HL-60 (cell line): ENCODE measurements around the gene ZNF277.

Source experiments
- DNase-seq, 2 experiments: peaks; one replicate each; pipeline ENCODE4 v3.0.0-alpha.2; 2010 to 2020; ENCODE audit warnings: low read depth in 1 of 2, low spot score in 1 of 2
- H3K27ac ChIP-seq: fragments of 250-450 bp; sonication (Bioruptor Pico); replicated peaks from 2 replicates; pipeline ENCODE4 v1.5.1; 2020; ENCODE audit warnings: mild to moderate bottlenecking, moderate library complexity
- H3K27me3 ChIP-seq: fragments of 250-450 bp; sonication (Bioruptor Pico); 2 replicates; pipeline ENCODE4 v1.5.1; 2021; ENCODE audit warnings: mild to moderate bottlenecking, moderate library complexity; ENCODE audit not compliant: insufficient read depth, poor library complexity, severe bottlenecking
- H3K4me3 ChIP-seq: replicated peaks from 2 replicates; pipeline ENCODE4 v1.5.1; 2011; ENCODE audit warnings: mild to moderate bottlenecking, control low read depth, low read length; ENCODE audit not compliant: insufficient read depth
- GABPA ChIP-seq: IDR thresholded peaks from 2 replicates; pipeline ENCODE4 v1.6.1; 2012; ENCODE audit warnings: low read depth
- POLR2AphosphoS5 ChIP-seq: IDR thresholded peaks from 2 replicates; pipeline ENCODE4 v1.6.1; 2012; ENCODE audit warnings: low read depth
- REST ChIP-seq: IDR thresholded peaks from 2 replicates; pipeline ENCODE4 v1.6.1; 2012; ENCODE audit warnings: low read depth; ENCODE audit not compliant: insufficient replicate concordance
- SPI1 ChIP-seq: IDR thresholded peaks from 2 replicates; pipeline ENCODE4 v1.6.1; 2012; ENCODE audit warnings: low read depth, mild to moderate bottlenecking, borderline replicate concordance
- TF ChIP-seq, protein P1 (sequence below): IDR thresholded peaks from one replicate; pipeline ENCODE4 v1.5.1; 2011; ENCODE audit warnings: low read length, control low read depth, inconsistent platforms; ENCODE audit not compliant: insufficient read depth

ZNF277 gene

DNA sequence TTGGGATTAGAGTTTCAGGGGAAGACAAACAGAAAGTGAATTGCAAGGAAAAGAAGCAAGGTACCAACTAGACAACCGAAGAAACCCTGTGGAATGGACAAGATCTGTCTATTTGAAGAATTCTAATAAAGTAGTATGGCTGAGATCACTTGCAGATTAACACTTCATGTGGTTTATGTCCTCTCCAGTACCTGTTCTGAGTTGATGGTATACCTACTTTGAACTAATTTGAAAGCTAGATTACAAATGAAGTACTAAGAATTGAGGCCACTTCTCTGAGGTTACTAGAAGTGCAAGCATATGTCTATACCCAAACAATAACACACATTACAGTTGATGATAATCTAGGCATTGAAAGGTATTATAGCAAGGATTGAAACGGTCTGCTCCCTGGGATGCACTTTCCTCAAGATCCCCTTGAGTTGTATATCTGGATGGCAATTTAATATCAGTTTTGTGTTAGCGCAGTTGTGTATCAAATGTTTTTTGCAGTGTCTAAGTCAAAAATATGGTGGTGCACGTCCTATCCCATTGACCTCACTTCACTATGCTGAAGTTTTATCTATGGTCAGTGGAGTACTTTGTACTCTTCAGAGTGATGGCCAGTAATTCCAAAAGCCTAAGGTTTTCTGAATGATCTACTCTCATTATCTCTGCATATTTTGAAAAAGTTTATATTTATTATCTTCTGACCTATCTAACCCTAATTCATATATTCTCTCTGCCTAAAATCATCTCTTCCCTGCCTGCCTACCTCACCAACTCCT lies 25.9 kb downstream of the ZNF277 start:
- H3K27me3 ChIP-seq, result no peaks in the 10 kb centered on the region
- no peak overlapping the region for H3K4me3 ChIP-seq
- H3K27ac ChIP-seq, result no peak overlapping the region
- TF ChIP-seq SPI1, result no peak
- TF ChIP-seq REST, result no peak
- TF ChIP-seq POLR2AphosphoS5, result no peak
- no peak for TF ChIP-seq GABPA
- TF ChIP-seq, protein P1, sequence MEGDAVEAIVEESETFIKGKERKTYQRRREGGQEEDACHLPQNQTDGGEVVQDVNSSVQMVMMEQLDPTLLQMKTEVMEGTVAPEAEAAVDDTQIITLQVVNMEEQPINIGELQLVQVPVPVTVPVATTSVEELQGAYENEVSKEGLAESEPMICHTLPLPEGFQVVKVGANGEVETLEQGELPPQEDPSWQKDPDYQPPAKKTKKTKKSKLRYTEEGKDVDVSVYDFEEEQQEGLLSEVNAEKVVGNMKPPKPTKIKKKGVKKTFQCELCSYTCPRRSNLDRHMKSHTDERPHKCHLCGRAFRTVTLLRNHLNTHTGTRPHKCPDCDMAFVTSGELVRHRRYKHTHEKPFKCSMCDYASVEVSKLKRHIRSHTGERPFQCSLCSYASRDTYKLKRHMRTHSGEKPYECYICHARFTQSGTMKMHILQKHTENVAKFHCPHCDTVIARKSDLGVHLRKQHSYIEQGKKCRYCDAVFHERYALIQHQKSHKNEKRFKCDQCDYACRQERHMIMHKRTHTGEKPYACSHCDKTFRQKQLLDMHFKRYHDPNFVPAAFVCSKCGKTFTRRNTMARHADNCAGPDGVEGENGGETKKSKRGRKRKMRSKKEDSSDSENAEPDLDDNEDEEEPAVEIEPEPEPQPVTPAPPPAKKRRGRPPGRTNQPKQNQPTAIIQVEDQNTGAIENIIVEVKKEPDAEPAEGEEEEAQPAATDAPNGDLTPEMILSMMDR, result no peak
- DNase-seq, result no peak

GRCh38 chr7:112233048-112233697 lies 26.7 kb downstream of the ZNF277 start:
- TF ChIP-seq GABPA (no peak), REST (no peak), POLR2AphosphoS5 (no peak), SPI1 (no peak)
- TF ChIP-seq, protein P1, result no peak
- H3K27me3 ChIP-seq, result no peaks in the 10 kb centered on the region
- H3K4me3 ChIP-seq, result no peak overlapping the region
- H3K27ac ChIP-seq, result no peak overlapping the region
- DNase-seq, result no peak

GRCh38 chr7:112234147-112234546 lies 27.7 kb downstream of the ZNF277 start:
- no peaks in the 10 kb centered on the region for H3K27me3 ChIP-seq
- H3K27ac ChIP-seq, result no peak overlapping the region
- DNase-seq, result no peak
- TF ChIP-seq, protein P1, result no peak
- TF ChIP-seq SPI1 (no peak), POLR2AphosphoS5 (no peak), GABPA (no peak), REST (no peak)
- H3K4me3 ChIP-seq, result no peak overlapping the region
